K562 (cell line): ENCODE data around the gene SPDYE1. TPM values are rescaled to one million over a fixed set of nuclear protein-coding genes. Genes with fewer than 3 reads are reported as not detected.
"Not testable (repeated sequence)": the region's sequence is repeated elsewhere in the genome, so short reads cannot be mapped to it uniquely, and the experiment has no call there.

Experiments used
- ATAC-seq: fragments of 200-7000 bp; cut with Tn5 transposase; 3 replicates; pipeline ENCODE4 v1.9.1; 2020; ENCODE audit warnings: moderate library complexity
- BruUV-seq: library from RNA; stranded (reverse); fragments of 400-500 nt; replicated peaks from 2 replicates; lab custom pipeline; 2021; lab: Mats Ljungman, UMichigan
- CTCF ChIA-PET: fragments of 300-600 bp; formaldehyde crosslinking; extraction: SDS; loops from one replicate; lab custom pipeline; 2021; ENCODE audit warnings: low intra/inter-chr PET ratio; lab: Yijun Ruan, JAX
- POLR2A ChIA-PET: fragments of 300-600, 350-650 bp; sonication (Branson Sonifier 250); formaldehyde crosslinking; extraction: SDS; loops from one replicate; lab custom pipeline; 2021; ENCODE audit warnings: antibody characterized with exemption, inconsistent platforms; lab: Yijun Ruan, JAX
- DNase-seq, 4 experiments: peaks; one replicate each; pipeline versions ENCODE4 v3.0.0 to v3.0.0-alpha.2; 2011 to 2018; ENCODE audit warnings: low spot score in 3 of 4, mixed read lengths in 3 of 4; ENCODE audit errors: extremely low read depth in 1 of 4
- FAIRE-seq: peaks from 2 replicates; lab custom pipeline; 2011; peaks lifted over from hg19 to GRCh38; lab: Jason Lieb, UNC
- H2AFZ ChIP-seq: 2 replicates; pipeline ENCODE4 v1.6.0; 2011; ENCODE audit warnings: low read depth, low read length, control low read depth, inconsistent platforms
- H3K27ac ChIP-seq: fragments of 200-600 bp; 3 replicates; pipeline ENCODE4 v1.8.0; 2011; ENCODE audit warnings: low read depth, mild to moderate bottlenecking, control low read depth, inconsistent platforms, low read length, moderate library complexity, mixed read lengths; ENCODE audit errors: extremely low read depth
- H3K27me3 ChIP-seq, 2 experiments: fragments of 300-600 bp in 1 of 2; 2 replicates in 1 of 2; 3 replicates in 1 of 2; pipeline versions ENCODE4 v1.6.0 to v1.8.0; 2011; ENCODE audit warnings: inconsistent platforms in 2 of 2, low read length in 2 of 2, mild to moderate bottlenecking in 1 of 2, mixed read lengths in 1 of 2, moderate library complexity in 1 of 2; ENCODE audit not compliant: control insufficient read depth in 2 of 2, insufficient read depth in 2 of 2
- H3K36me3 ChIP-seq: fragments of 300-600 bp; 3 replicates; pipeline ENCODE4 v1.8.0; 2011; ENCODE audit warnings: mild to moderate bottlenecking, low read length, inconsistent platforms; ENCODE audit not compliant: control insufficient read depth, insufficient read depth
- H3K4me1 ChIP-seq, 2 experiments: fragments of 200-600 bp in 1 of 2; replicated peaks in 1 of 2; 2 replicates in 1 of 2; 3 replicates in 1 of 2; pipeline versions ENCODE4 v1.5.1 to v1.8.0; 2011; ENCODE audit warnings: inconsistent platforms in 2 of 2, low read length in 2 of 2, mild to moderate bottlenecking in 1 of 2, mixed read lengths in 1 of 2, moderate library complexity in 1 of 2; ENCODE audit not compliant: control insufficient read depth in 2 of 2, insufficient read depth in 2 of 2
- H3K4me2 ChIP-seq: 2 replicates; pipeline ENCODE4 v1.6.1; 2011; ENCODE audit warnings: low read length, control low read depth, inconsistent platforms, mixed read lengths; ENCODE audit not compliant: insufficient read depth
- H3K4me3 ChIP-seq: fragments of 200-600 bp; sonication (generic), shearing (Covaris generic); 2 replicates; pipeline ENCODE4 v1.5.1; 2016; ENCODE audit warnings: control low read depth, inconsistent platforms
- H3K79me2 ChIP-seq: fragments of 200-600 bp; 3 replicates; pipeline ENCODE4 v1.8.0; 2011; ENCODE audit warnings: low read length, inconsistent platforms; ENCODE audit not compliant: control insufficient read depth, insufficient read depth
- H3K9ac ChIP-seq, 2 experiments: 2 replicates each; pipeline versions ENCODE4 v1.6.0 to v1.6.1; 2011; ENCODE audit warnings: low read depth in 2 of 2, low read length in 2 of 2, control low read depth in 1 of 2, inconsistent platforms in 1 of 2, mild to moderate bottlenecking in 1 of 2, mixed read lengths in 1 of 2; ENCODE audit not compliant: insufficient read depth in 1 of 2
- H3K9me1 ChIP-seq: one replicate; pipeline ENCODE4 v1.6.0; 2011; ENCODE audit warnings: inconsistent platforms, mild to moderate bottlenecking, low read length, moderate library complexity; ENCODE audit not compliant: control insufficient read depth, insufficient read depth
- H3K9me3 ChIP-seq: replicated peaks from 2 replicates; pipeline ENCODE4 v1.5.1; 2011; ENCODE audit warnings: low read depth, low read length, inconsistent platforms; ENCODE audit not compliant: control insufficient read depth, insufficient read depth
- H4K20me1 ChIP-seq: replicated peaks from 2 replicates; pipeline ENCODE4 v1.6.1; 2011; ENCODE audit warnings: low read length, inconsistent platforms, mixed read lengths; ENCODE audit not compliant: control insufficient read depth, insufficient read depth
- HBP1 ChIP-seq: fragments of 450-650 bp; formaldehyde crosslinking; IDR thresholded peaks from 2 replicates; pipeline ENCODE4 v1.4.0; 2022; ENCODE audit warnings: missing genetic modification characterization
- HDAC1 ChIP-seq, 2 experiments: fragments of 450-650 bp; IDR thresholded peaks; 2 replicates each; pipeline ENCODE4 v1.6.1; 2016 to 2017; ENCODE audit warnings: inconsistent platforms in 1 of 2, mild to moderate bottlenecking in 1 of 2, moderate library complexity in 1 of 2
- HINFP ChIP-seq: fragments of 450-650 bp; conservative IDR thresholded peaks from 2 replicates; pipeline ENCODE4 v1.6.1; 2016; ENCODE audit warnings: missing genetic modification characterization, low read depth, mild to moderate bottlenecking, control low read depth, missing compliant biosample characterization
- LARP7 ChIP-seq: fragments of 450-650 bp; IDR thresholded peaks from 2 replicates; pipeline ENCODE4 v1.6.1; 2016
- MTA1 ChIP-seq: fragments of 450-650 bp; IDR thresholded peaks from 2 replicates; pipeline ENCODE4 v1.6.1; 2017; ENCODE audit warnings: borderline replicate concordance
- NCOA2 ChIP-seq, 2 experiments: fragments of 450-650 bp; IDR thresholded peaks; 2 replicates each; pipeline ENCODE4 v1.6.1; 2018; ENCODE audit warnings: mild to moderate bottlenecking in 2 of 2, moderate library complexity in 1 of 2; ENCODE audit not compliant: partially characterized antibody in 2 of 2
- ZNF512 ChIP-seq: IDR thresholded peaks from 2 replicates; pipeline ENCODE4 v1.6.1; 2016; ENCODE audit warnings: missing genetic modification characterization, missing compliant biosample characterization
- ZNF766 ChIP-seq: fragments of 200-800 bp; sonication (Bioruptor generic); conservative IDR thresholded peaks from 2 replicates; pipeline ENCODE4 v1.6.1; 2016; ENCODE audit warnings: missing genetic modification characterization, missing compliant biosample characterization
- WGBS: fragments of 100-300 bp; shearing (Covaris generic); methylation state at CpG from one replicate; pipeline ENCODE4 v1.1.6; 2016; ENCODE audit warnings: low coverage, mixed read lengths; ENCODE audit not compliant: insufficient coverage; ENCODE audit errors: missing lambda C conversion rate; 5-methylcytosine and 5-hydroxymethylcytosine counted together
- in situ Hi-C: fragments of 300-500 bp; cut with MboI; formaldehyde crosslinking; loops from 4 replicates; pipeline ENCODE4 v1.15.0; 2018; ENCODE audit warnings: inconsistent platforms, mixed read lengths
- intact Hi-C: fragments of 100-400 bp; cut with micrococcal nuclease; formaldehyde crosslinking; loops from 2 replicates; pipeline ENCODE4 v1.14.2; 2022
- polyA plus RNA-seq, 8 experiments: library from polyadenylated mRNA; depleted of rRNA in 4 of 8; stranded (reverse) in 5 of 8; unstranded in 3 of 8; fragments of >200 nt; fragmentation: Nextera tagmentation in 2 of 8; fragmentation: Illumina TruSeq in 1 of 8; extraction: Ambion mirVana in 2 of 8; extraction: Trizol in 1 of 8; gene quantifications; 2 replicates each; pipeline versions ENCODE4 v1.2.1 to v1.2.3, GENCODE V29; 2011 to 2014; ENCODE audit warnings: inconsistent platforms in 1 of 8, missing spikeins in 1 of 8
- total RNA-seq, 7 experiments: library from RNA; depleted of rRNA in 6 of 7; stranded (reverse); fragments of >200 nt in 6 of 7; fragmentation: Illumina TruSeq in 2 of 7; extraction: Trizol in 2 of 7; gene quantifications; 2 replicates each; pipeline versions ENCODE4 v1.2.1 to v1.2.3, GENCODE V29; 2011 to 2021; ENCODE audit warnings: low replicate concordance in 1 of 7

Gene SPDYE1
- total and polyA plus RNA-seq, 9 of the 15 experiments (the other 6 are each of a cell fraction or from before 2014, with no cell fraction given), result 0.04 to 0.10 TPM; not detected in 7

GRCh38 chr7:43974725-43975482 lies 22.8 kb upstream of the SPDYE1 start:
- H3K27ac ChIP-seq, POLR2A ChIA-PET, H3K4me2 ChIP-seq, FAIRE-seq, H3K4me1 ChIP-seq, H3K9ac ChIP-seq, CTCF ChIA-PET, H3K79me2 ChIP-seq, H4K20me1 ChIP-seq, H3K9me3 ChIP-seq, intact Hi-C loops, H3K9me1 ChIP-seq, DNase-seq, H3K4me3 ChIP-seq, H3K36me3 ChIP-seq, H3K27me3 ChIP-seq, BruUV-seq, in situ Hi-C loops: not testable (repeated sequence)
- 27% methylated on average over 9 of the region's 10 CpGs for WGBS
- peak; percentile 58 for ATAC-seq
- peak overlapping the region; percentile 63; the same call in 1 of the 2 replicates for H2AFZ ChIP-seq

GRCh38 chr7:43977525-43977924 lies 20.2 kb upstream of the SPDYE1 start:
- no peak overlapping the region for H3K4me2 ChIP-seq
- peaks cover 0 to 4% of the 10 kb centered on the region in 2 experiments; a peak in 1 of 5 replicates for H3K4me1 ChIP-seq
- no peak for ATAC-seq
- H3K79me2 ChIP-seq, result no peaks in the 10 kb centered on the region
- H3K9me1 ChIP-seq, result no peaks in the 10 kb centered on the region
- no peak overlapping the region for H3K9ac ChIP-seq
- H3K9me3 ChIP-seq, result no peaks in the 10 kb centered on the region
- CTCF ChIA-PET, result no interaction called here
- H2AFZ ChIP-seq, result no peak overlapping the region
- WGBS, result 0% methylated on average over 1 of the region's 1 CpG
- H3K4me3 ChIP-seq, result no peak overlapping the region
- in situ Hi-C loops, result no loop called here
- intact Hi-C loops, result no loop called here
- BruUV-seq, result no TSS peak
- H3K27ac ChIP-seq, result no peak overlapping the region
- no peaks in the 10 kb centered on the region for H3K36me3 ChIP-seq
- POLR2A ChIA-PET, result no interaction called here
- no peaks in the 10 kb centered on the region for H4K20me1 ChIP-seq
- no peak for DNase-seq
- FAIRE-seq, result no peak
- no peaks in the 10 kb centered on the region for H3K27me3 ChIP-seq
- TF ChIP-seq ZNF766 (CRISPR knock-in tag) (no peak), MTA1 (peak; percentile 64; the same call in 1 of the 2 replicates), HDAC1 (IDR thresholded peaks at IDR 0.05) (no peak), NCOA2 (IDR thresholded peaks at IDR 0.05; ENCODE audit: partially characterized antibody in 2 of 2) (no peak), HBP1 (CRISPR knock-in tag) (peak; percentile 53; the same call in 1 of the 2 replicates), ZNF512 (peak; percentile 38; the same call in 1 of the 2 replicates), LARP7 (0 out of 2 replicates have a peak, but pooled peaks have one; percentile 39), HINFP (tag) (0 out of 2 replicates have a peak, but pooled peaks have one; percentile 22)
